Measurements from ENCODE around the gene CTSW.

- no peak for TF ChIP-seq EZH2 (IDR thresholded peaks at IDR 0.05; ENCODE audit: borderline replicate concordance, low read length)
- TF ChIP-seq, protein P1, sequence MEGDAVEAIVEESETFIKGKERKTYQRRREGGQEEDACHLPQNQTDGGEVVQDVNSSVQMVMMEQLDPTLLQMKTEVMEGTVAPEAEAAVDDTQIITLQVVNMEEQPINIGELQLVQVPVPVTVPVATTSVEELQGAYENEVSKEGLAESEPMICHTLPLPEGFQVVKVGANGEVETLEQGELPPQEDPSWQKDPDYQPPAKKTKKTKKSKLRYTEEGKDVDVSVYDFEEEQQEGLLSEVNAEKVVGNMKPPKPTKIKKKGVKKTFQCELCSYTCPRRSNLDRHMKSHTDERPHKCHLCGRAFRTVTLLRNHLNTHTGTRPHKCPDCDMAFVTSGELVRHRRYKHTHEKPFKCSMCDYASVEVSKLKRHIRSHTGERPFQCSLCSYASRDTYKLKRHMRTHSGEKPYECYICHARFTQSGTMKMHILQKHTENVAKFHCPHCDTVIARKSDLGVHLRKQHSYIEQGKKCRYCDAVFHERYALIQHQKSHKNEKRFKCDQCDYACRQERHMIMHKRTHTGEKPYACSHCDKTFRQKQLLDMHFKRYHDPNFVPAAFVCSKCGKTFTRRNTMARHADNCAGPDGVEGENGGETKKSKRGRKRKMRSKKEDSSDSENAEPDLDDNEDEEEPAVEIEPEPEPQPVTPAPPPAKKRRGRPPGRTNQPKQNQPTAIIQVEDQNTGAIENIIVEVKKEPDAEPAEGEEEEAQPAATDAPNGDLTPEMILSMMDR (IDR thresholded peaks at IDR 0.05; ENCODE audit: low read length), result no peak
These were observed at the start of gene CTSW for GRCh38 chr11:65879617-65880016.

Data from OCI-LY1 (cell line).